Skeletal muscle satellite cell (primary cell): Measurements from ENCODE around the gene FURIN.
"Not testable (repeated sequence)": the region's sequence is repeated elsewhere in the genome, so short reads cannot be mapped to it uniquely, and the experiment has no call there.

Experiments
- H3K27me3 ChIP-seq: 2 replicates; pipeline ENCODE4 v1.7.0; 2013; ENCODE audit warnings: low read length; ENCODE audit not compliant: control insufficient read depth, insufficient read depth
- H3K36me3 ChIP-seq: 2 replicates; pipeline ENCODE4 v1.7.0; 2013; ENCODE audit warnings: mild to moderate bottlenecking, control low read depth, low read length; ENCODE audit not compliant: insufficient read depth
- H3K4me1 ChIP-seq: 2 replicates; pipeline ENCODE4 v1.7.0; 2013; ENCODE audit warnings: low read length; ENCODE audit not compliant: control insufficient read depth, insufficient read depth
- H3K4me2 ChIP-seq: 2 replicates; pipeline ENCODE4 v1.7.0; 2013; ENCODE audit warnings: mild to moderate bottlenecking, low read length
- H3K4me3 ChIP-seq: 2 replicates; pipeline ENCODE4 v1.7.0; 2013; ENCODE audit warnings: low read length
- H3K9ac ChIP-seq: 2 replicates; pipeline ENCODE4 v1.7.0; 2013; ENCODE audit warnings: mild to moderate bottlenecking, low read depth, low read length, moderate library complexity
- H3K9me3 ChIP-seq: replicated peaks from 2 replicates; pipeline ENCODE4 v1.7.0; 2013; ENCODE audit warnings: mild to moderate bottlenecking, control low read depth, low read length

FURIN gene

GRCh38 chr15:90849424-90849823 lies 19.0 kb upstream of the FURIN start:
- peaks cover 19% of the 10 kb centered on the region for H3K4me1 ChIP-seq

GRCh38 chr15:90851114-90851513 lies 17.3 kb upstream of the FURIN start:
- peaks cover 8% of the 10 kb centered on the region for H3K4me1 ChIP-seq

More at GRCh38 chr15:90849424-90849823, 19.0 kb upstream of the FURIN start:
- not testable (repeated sequence) for H3K9ac ChIP-seq, H3K9me3 ChIP-seq, H3K27me3 ChIP-seq, H3K36me3 ChIP-seq, H3K4me3 ChIP-seq, H3K4me2 ChIP-seq

GRCh38 chr15:90851940-90852339 lies 16.4 kb upstream of the FURIN start:
- no peaks in the 10 kb centered on the region for H3K27me3 ChIP-seq
- H3K4me2 ChIP-seq = no peak overlapping the region
- no peaks in the 10 kb centered on the region for H3K9me3 ChIP-seq
- H3K4me1 ChIP-seq = peaks cover 8% of the 10 kb centered on the region
- no peak overlapping the region for H3K9ac ChIP-seq
- no peak overlapping the region for H3K4me3 ChIP-seq
- H3K36me3 ChIP-seq = no peaks in the 10 kb centered on the region

More at GRCh38 chr15:90851114-90851513, 17.3 kb upstream of the FURIN start:
- no peaks in the 10 kb centered on the region for H3K36me3 ChIP-seq
- H3K4me2 ChIP-seq = no peak overlapping the region
- no peak overlapping the region for H3K9ac ChIP-seq
- no peaks in the 10 kb centered on the region for H3K9me3 ChIP-seq
- no peak overlapping the region for H3K4me3 ChIP-seq
- H3K27me3 ChIP-seq = no peaks in the 10 kb centered on the region

- no peaks in the 10 kb centered on the region for H3K36me3 ChIP-seq
- peaks cover 8% of the 10 kb centered on the region for H3K4me1 ChIP-seq
- no peaks in the 10 kb centered on the region for H3K27me3 ChIP-seq
- no peak overlapping the region for H3K9ac ChIP-seq
- H3K4me2 ChIP-seq = no peak overlapping the region
- H3K4me3 ChIP-seq = no peak overlapping the region
- H3K9me3 ChIP-seq = no peaks in the 10 kb centered on the region
Measured at GRCh38 chr15:90855139-90855538, 13.2 kb upstream of the FURIN start.

GRCh38 chr15:90857337-90857736 lies 11.1 kb upstream of the FURIN start:
- peaks cover 7% of the 10 kb centered on the region for H3K4me1 ChIP-seq
- H3K9me3 ChIP-seq = no peaks in the 10 kb centered on the region
- no peaks in the 10 kb centered on the region for H3K36me3 ChIP-seq
- no peak overlapping the region for H3K4me3 ChIP-seq
- no peak overlapping the region for H3K9ac ChIP-seq
- H3K27me3 ChIP-seq = no peaks in the 10 kb centered on the region
- H3K4me2 ChIP-seq = no peak overlapping the region

- peaks cover 1% of the 10 kb centered on the region for H3K4me1 ChIP-seq
Measured at GRCh38 chr15:90857883-90858443, 10.4 kb upstream of the FURIN start.

GRCh38 chr15:90859234-90860131 lies 8.9 kb upstream of the FURIN start:
- Histone ChIP-seq H3K4me3 (no peak overlapping the region), H3K9ac (no peak overlapping the region), H3K4me1 (peaks cover 15% of the 10 kb centered on the region), H3K27me3 (no peaks in the 10 kb centered on the region), H3K9me3 (no peaks in the 10 kb centered on the region), H3K4me2 (no peak overlapping the region), H3K36me3 (no peaks in the 10 kb centered on the region)

More at GRCh38 chr15:90857883-90858443, 10.4 kb upstream of the FURIN start:
- no peaks in the 10 kb centered on the region for H3K36me3 ChIP-seq
- H3K9ac ChIP-seq = no peak overlapping the region
- H3K27me3 ChIP-seq = no peaks in the 10 kb centered on the region
- H3K9me3 ChIP-seq = no peaks in the 10 kb centered on the region
- H3K4me3 ChIP-seq = no peak overlapping the region
- H3K4me2 ChIP-seq = no peak overlapping the region

GRCh38 chr15:90860450-90860849 lies 7.9 kb upstream of the FURIN start:
- H3K4me2 ChIP-seq = no peak overlapping the region
- no peaks in the 10 kb centered on the region for H3K9me3 ChIP-seq
- H3K4me1 ChIP-seq = peaks cover 15% of the 10 kb centered on the region
- no peak overlapping the region for H3K9ac ChIP-seq
- no peak overlapping the region for H3K4me3 ChIP-seq
- no peaks in the 10 kb centered on the region for H3K27me3 ChIP-seq
- H3K36me3 ChIP-seq = no peaks in the 10 kb centered on the region

- no peak overlapping the region for H3K9ac ChIP-seq
- no peak overlapping the region for H3K4me2 ChIP-seq
- H3K4me1 ChIP-seq = peaks cover 15% of the 10 kb centered on the region
- H3K27me3 ChIP-seq = no peaks in the 10 kb centered on the region
- H3K4me3 ChIP-seq = no peak overlapping the region
- no peaks in the 10 kb centered on the region for H3K36me3 ChIP-seq
- H3K9me3 ChIP-seq = no peaks in the 10 kb centered on the region
Measured at GRCh38 chr15:90860942-90861675, 7.3 kb upstream of the FURIN start.

GRCh38 chr15:90862487-90862886 lies 5.9 kb upstream of the FURIN start:
- Histone ChIP-seq H3K36me3 (no peaks in the 10 kb centered on the region), H3K4me3 (no peak overlapping the region), H3K9ac (no peak overlapping the region), H3K4me1 (peaks cover 15% of the 10 kb centered on the region), H3K4me2 (no peak overlapping the region), H3K9me3 (no peaks in the 10 kb centered on the region), H3K27me3 (no peaks in the 10 kb centered on the region)

- Histone ChIP-seq H3K27me3 (no peaks in the 10 kb centered on the region), H3K36me3 (no peaks in the 10 kb centered on the region), H3K4me3 (no peak overlapping the region), H3K4me2 (no peak overlapping the region), H3K4me1 (peaks cover 18% of the 10 kb centered on the region), H3K9ac (no peak overlapping the region), H3K9me3 (no peaks in the 10 kb centered on the region)
Measured at GRCh38 chr15:90862964-90863778, 5.2 kb upstream of the FURIN start.
